NCI-H1417 (cell line): ENCODE data around the gene MARCHF5.
"Not testable (repeated sequence)": the region's sequence is repeated elsewhere in the genome, so short reads cannot be mapped to it uniquely, and the experiment has no call there.

Experiments
- DNase-seq, 3 experiments: peaks; one replicate each; lab custom pipeline; 2025; lab: John Stamatoyannopoulos, UW

Gene MARCHF5

DNA sequence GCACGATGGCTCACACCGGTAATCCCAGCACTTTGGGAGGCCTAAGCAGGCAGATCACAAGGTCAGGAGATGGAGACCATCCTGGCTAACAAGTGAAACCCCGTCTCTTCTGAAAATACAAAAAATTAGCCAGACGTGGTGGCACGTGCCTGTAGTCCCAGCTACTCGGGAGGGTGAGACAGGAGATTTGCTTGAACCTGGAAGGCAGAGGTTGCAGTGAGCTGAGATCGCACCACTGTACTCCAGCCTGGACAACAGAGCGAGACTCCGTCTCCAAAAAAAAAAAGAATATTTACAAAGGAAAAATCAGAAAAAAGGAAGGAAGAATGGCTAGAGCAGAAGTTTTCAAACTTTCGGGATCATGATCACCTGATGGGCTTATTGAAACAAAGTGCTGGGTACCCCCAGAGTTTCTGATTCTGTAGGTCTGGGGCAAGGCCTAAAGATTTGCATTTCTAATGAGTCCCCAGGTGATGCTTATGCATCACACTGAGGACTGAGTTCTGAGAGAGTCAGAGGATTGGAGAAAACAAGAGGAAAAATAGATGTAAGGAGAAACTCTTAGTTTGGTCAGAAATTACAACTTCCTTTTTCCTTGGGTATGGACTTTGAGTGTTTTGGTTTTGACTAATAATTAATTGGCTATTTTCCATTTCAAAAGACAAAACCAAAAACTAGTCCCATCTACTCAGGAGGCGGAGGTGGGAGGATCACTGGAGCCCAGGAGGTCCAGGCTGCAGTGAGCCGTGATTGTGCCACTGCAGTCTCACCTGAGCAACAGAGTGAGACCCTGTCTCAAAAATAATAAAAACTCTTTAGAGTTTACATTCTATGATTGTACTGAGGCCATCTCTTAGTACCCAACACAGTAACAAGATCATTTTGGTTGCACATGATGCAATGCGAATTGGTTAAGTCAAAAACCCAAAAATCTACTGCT, 14.4 kb downstream of the MARCHF5 start:
- no peak for DNase-seq

DNA sequence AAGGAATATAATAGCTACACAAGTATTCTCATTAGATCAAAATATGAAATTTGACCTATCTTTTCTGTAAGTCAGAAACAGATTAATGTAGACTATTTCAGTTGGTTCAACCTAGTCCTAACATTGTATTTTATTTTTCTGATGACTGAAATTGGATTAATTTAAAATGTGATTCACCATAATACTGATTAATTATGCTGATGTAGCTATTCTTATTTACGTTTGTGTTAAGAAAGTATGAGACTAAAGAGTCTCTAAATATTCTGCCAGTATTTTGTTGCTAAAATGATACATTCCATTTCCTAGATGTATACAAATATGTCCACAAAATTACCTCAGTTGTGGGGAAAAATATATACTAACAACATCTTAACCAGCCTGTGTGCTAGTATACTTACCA, 18.3 kb downstream of the MARCHF5 start:
- DNase-seq: no peak

DNA sequence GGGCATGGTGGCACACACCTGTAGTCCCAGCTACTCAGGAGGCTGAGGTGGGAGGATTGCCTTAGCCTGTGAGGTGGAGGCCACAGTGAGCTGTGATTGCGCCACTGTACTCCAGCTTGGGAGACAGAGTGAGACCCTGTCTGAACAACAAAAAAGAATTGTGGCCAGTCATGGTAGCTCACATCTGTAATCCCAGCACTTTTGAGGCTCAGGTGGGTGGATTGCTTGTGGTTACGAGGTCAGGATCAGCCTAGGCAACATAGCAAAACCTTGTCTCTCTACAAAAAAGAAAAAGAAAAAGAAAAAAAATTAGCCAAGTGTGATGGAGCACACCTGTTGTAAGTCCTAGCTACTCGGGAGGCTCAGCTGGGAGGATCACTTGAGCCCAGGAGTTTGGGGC, 22.8 kb downstream of the MARCHF5 start:
- no peak for DNase-seq

DNA sequence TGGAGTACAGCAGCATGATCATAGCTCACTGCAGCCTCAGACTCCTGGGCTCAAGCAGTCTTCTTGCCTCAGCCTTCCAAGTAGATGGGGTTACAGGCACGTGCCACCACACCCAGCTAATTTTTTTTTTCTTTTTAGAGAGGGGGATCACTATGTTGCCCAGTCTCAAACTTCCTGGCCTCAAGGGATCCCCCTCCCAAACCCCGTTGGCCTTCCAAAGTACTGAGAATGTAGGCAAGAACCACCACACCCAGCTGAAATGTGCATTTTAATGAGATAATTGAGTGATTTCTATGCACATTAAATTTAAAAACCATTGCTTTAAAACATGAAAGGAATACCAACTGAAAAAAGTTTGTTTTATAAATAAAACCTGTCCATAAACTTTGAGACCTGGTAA, 25.6 kb downstream of the MARCHF5 start:
- DNase-seq: no peak

DNA sequence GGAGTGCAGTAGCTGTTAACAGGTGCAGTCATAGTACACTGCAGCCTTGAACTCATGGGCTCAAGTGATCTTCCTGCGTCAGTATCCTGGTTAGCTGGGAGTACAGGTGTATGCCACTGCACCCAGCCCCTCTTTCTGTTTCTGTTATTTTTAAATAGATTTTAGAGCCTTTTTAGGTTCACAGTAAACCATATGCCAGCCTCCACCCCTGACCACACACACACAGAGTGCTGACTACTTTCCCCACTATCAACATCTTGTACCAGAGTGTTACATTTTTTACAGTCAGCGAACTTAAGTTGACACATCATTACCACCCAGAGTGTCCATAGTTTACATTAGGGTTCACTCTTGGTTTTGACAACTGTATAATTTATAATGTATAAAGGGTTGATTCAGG, 32.1 kb downstream of the MARCHF5 start:
- no peak for DNase-seq

DNA sequence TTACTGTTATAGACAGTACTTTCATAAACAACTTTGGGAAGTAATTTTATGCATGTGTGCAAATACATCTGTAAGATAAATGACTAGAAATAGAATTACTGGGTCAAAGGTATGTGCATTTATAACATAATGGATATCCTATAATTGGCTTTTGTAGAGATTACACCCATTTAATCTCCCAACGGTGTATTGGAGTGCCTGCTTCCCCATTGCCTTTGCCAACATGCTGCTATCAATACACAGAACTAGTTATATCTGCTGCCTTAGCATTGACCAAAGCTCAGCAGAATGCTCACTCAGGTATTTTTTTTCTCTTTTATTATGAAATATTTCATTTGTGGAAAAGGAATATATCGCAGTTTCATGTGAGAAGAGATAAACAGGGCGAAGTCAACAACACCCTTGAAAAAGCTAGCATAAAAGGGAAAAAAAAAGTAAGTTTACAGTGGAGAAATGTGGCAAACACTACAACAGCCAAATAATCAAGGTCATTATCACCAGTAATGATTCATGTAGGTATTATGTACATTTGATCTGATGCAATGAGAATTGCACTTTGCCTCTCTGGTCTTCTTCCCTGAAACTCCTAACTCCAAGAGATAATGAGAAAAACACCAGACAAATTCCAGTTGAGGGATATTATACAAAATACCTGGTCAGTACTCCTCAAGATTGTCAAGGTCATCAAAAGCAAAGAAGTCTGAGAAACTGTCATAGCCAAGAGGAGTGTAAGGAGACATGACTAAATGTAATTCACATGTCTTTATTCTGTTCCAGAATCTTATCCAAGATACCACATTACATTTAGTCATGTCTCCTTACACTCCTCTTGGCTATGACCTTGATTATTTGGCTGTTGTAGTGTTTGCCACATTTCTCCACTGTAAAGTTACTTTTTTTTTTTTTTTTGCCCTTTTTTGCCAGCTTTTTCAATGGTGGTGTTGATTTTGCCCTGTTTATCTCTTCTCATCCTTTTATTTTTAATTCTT, 36.8 kb downstream of the MARCHF5 start:
- no peak for DNase-seq

DNA sequence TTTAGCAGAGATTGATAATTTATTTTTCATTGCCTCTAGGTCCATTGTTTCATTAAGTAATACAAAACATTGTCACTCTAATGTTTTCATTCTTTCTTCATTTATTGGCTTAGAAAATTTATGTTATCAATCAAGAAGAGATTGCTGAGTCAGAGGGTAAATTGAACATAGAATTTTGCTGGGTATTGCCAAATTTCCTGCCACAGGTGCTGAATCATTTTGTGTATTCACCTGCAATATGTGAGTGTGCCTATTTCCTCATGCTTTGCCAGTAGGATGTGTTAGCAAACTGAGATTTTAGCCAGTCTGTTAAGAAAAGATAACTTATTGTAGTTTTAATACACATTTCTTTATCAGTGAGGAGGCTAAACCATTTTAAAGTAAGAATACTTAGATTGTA, 38.0 kb downstream of the MARCHF5 start:
- no peak for DNase-seq

DNA sequence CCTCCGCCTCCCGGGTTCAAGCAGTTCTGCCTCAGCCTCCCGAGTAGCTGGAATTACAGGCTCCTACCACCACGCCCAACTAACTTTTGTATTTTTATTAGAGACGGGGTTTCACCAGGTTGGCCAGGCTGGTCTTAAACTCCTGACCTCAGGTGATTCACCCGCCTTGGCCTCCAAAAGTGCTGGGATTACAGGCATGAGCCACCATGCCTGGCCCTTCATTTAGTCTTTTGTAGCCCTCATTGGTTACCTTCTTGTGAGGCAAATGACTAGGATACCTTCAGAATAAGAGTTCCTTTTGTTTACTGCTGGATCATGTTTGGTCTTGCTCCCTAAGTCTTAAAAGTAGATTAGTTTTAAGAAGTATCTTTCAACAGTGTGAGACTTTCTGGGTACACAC, 39.0 kb downstream of the MARCHF5 start:
- DNase-seq: not testable (repeated sequence)

DNA sequence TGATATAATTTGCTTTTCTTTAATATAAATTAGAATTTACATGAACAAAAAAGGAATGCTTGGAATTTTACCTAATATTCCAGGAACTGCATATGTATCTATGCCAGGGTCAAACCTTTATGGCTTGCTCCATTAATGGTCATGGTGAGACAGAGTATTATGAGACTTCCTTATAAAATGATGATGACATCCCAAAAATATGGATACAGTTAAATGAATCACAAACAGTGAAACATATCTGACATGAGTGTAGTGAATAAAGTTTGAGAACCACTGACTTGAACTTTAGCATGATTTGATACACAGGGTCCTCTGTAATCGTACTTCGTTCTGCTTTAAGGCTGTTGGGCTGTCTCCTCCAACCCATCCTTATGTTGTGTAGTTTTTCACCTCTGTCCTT, 51.8 kb downstream of the MARCHF5 start:
- DNase-seq: no peak

DNA sequence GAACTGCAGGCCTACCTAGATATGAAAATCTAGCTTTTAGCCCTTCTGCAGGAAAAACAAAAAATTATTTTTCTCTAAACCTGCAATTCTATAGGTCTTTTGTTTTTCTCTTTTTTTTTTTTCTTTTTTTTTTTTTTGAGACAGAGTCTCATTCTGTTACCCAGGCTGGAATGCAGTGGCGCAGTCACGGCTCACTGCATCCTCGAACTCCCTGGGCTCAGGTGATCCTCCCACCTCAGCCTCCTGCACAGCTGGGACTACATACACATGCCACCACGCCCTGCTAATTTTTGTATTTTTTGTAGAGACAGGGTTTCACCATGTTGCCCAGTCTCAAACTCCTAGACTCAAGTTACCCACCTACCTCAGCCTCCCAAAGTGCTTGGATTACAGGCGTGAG, 54.6 kb downstream of the MARCHF5 start:
- not testable (repeated sequence) for DNase-seq

DNA sequence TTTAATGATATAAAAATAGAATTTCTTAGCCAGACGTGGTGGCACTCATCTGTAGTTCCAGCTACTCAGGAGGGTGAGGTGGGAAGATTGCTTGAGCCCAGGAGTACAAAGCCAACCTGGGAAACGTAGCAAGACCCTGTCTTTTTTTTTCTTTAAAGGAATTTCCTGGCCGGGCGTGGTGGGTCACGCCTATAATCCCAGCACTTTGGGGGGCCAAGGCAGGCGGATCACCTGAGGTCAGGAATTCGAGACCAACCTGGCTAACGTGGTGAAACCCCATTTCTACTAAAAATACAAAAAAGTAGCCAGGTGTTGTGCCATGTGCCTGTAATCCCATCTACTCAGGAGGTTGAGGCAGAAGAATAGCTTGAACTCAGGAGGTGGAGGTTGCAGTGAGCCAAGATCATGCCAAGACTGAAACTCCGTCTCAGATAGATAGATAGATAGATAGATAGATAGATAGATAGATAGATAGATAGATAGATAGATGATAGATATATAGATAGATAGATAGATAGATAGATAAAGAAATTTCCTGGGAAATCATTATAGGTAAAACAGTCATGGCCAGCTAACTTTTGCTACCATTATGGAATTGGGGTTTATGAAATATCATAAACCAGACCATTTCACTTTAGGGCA, 56.2 kb downstream of the MARCHF5 start:
- not testable (repeated sequence) for DNase-seq

DNA sequence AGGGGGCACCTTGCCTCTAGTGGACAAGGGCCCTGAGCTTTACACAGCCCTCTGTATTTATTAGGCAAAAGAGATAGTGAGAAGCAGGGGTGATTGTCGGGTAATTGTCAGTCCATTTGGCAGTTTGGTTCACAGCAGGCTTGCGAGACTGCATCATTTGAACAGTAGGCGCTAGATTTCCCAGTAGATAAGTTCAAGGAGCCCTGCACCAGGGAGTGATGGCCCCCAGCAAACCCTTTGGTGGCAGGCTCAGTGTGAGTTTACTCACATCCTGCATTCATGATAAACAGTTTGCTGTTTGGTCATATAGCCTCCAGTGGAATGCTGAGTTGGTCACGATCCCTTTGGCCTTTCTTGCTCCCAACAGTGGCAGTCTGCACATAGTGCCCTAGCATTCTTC, 59.4 kb downstream of the MARCHF5 start:
- DNase-seq: no peak

DNA sequence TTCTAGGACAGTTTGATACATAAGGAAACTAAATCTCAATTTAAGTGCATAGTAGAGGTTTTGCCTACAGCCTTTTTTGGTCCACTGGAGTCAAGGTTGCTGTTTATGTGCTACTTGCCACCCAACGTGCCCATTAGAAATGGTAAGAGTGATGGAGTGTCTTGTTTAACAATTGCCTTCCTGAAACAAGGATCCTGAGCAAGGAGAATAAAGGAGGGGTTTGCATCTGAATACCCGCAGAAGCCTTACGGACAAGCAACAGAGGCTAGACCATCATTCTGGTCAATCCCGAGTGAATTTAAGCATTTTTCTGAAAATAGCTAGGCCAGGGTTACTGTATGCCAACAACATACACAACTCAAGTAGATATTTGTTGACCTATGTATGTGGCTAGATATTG, 63.6 kb downstream of the MARCHF5 start:
- DNase-seq: no peak

DNA sequence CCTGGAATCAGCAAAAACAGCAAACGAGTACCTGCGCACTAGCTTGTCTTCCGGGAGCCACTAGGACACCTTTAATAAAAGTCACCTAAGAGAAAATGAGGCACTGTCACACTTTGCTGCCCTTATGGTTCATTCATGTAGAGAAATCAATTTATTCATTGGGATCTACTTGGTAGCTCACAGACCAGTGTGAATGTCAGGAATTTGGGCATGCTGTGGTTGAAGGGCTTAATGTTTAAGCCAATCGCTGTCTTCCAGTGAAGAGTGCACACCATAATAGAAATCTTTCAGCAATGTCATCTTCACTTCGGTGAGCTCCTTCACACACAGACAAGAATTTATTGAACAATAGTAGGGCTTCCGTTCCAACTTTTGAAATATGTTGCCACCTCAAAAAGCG, 65.1 kb downstream of the MARCHF5 start:
- DNase-seq: no peak

DNA sequence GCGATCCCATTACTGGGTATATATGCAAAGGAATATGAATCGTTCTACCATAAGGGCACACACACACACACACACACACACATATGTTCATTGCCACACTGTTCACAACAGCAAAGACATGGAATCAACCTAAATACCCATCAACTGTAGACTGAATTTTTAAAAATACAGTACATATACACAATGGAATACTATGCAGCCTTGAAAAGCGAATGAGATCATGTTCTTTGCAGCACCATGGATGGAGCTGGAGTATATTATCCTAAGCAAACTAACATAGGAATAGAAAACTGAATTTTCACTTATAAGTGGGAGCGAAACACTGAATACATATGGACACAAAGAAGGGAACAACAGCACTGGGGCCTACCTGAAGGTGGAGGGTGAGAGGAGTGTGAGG, 72.5 kb downstream of the MARCHF5 start:
- no peak for DNase-seq

DNA sequence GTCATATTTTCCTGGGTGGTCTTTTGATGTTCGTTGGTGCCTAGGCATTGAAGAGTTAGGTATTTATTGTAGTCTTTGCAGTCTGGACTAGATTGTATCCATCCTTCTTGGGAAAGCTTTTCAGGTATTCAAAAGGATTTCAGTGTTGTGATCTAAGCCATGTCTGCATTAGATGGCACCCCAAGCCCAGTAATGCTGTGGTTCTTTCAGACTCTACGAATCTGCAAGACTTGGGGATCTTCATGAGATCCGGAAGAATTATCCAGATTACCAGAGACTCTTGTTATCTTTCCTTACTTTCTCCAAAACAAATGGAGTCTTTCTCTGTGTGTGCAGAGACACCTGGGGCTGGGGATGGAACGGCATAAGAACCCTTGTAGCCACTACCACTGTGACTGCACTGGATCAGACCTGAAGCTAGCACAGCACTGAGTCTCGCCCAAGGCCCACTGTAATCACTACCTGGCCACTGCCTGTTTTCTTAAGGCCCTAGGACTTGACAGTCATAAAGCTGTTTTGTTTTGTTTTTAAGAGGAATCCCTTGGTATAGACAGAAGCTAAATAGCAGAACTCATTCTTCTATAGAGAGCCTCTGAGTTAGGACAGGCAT, 75.5 kb downstream of the MARCHF5 start:
- DNase-seq: no peak

DNA sequence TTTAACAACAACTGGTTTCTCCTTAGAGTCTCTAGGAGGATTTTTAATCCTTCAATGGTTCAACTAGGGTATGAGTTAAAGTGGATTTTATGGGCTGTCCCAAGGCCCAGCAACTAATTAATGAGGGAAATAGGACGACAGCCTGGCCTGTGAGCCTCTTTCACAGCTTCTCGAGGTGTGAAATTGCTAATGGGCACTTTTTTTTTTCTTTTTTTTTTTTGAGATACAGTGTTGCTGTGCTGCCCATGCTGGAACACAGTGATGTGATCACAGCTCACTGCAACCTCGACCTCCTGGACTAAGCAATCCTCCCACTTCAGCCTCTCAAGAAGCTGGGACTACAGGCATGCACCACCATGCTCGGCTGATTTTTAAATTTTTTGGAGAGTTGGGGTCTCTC, 87.0 kb downstream of the MARCHF5 start:
- no peak for DNase-seq

DNA sequence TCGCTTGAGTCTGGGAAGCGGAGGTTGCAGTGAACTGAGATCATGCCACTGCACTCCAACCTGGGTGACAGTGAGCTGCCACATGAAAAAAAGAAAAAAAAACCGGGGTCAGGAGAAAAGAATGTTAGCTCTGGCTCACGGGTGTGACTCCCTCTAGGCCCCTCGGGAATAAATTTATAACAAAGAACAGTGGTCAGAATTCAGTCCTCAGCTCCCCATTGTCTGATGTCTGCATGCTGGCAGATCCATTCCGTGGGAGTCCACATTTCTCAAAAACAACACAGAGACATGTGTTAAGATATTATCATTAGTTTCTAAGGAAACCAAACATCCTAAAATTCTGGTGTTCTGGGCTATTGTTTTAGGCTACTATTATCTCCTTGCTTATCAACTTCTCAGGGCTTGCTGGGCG, 90.6 kb downstream of the MARCHF5 start:
- no peak for DNase-seq

DNA sequence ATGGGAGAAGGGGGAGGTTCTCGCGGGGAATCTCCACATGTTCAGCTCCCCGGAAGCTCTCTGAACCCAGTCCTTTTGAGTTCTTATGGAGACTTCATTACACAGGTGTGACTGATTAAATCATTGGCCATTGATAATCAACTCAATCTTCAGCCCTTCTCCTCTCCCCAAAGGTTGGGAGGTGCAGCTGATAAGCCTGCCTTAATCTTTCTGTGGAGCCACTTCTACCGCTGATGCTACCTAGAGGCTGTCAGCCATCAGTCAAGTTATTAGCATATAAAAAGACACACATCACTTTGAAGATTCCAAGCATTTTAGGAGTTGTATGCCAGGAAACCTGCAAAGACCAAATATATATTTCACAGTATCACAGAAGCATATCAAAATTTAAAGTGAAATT, 91.7 kb downstream of the MARCHF5 start:
- no peak for DNase-seq

DNA sequence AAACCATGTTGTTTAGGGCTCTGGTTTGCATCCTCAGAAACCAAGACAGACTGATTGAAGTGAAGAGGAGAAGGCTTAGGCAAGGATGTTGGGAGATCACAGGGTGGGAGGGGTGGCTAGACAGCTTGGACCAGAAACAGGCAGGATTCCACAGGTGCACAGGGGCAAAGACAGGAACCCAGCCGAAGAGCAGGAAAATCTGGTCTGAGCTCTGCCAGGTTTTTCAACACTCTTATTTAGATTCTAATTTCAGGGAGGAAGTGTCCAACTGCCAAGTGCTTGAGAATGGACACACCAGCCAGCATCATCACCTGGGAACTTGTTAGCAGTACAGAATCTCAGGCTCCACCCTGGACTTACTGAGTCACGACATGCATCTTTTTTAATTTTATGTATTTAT, 93.8 kb downstream of the MARCHF5 start:
- DNase-seq: no peak

DNA sequence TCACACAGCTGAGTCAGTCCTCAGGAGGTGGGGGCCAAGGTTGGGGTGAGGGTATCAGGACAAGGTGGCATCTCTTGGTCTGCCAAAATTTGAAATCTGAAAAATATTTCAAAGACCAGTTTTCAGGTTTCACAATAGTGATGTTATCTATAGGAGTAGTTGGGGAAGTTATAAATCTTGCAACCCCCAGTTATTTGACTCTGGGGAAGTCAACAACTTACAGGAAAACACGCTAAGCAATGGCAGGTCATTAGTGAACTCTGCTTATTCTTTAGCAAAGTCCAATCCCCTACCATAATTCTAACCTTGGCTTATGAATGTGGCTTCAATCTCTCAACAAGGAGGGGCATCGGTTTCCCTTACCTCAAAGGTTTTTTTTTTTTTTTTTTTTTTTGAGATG, 94.9 kb downstream of the MARCHF5 start:
- DNase-seq: no peak
